HepG2 (cell line): ENCODE data around the gene PPARA. TPM values are rescaled to one million over a fixed set of nuclear protein-coding genes. Genes with fewer than 3 reads are reported as not detected.

Experiments
- ARNT ChIP-seq: fragments of 450-650 bp; IDR thresholded peaks from 2 replicates; pipeline ENCODE4 v1.6.1; 2017
- BHLHE40 ChIP-seq: IDR thresholded peaks from 2 replicates; pipeline ENCODE4 v1.6.1; 2011; ENCODE audit warnings: low read length, improper control_type of control experiment
- CBFB ChIP-seq: sonication (generic); formaldehyde crosslinking; IDR thresholded peaks from 2 replicates; pipeline ENCODE4 v1.4.0; 2020; ENCODE audit warnings: missing genetic modification reagents
- ETS1 ChIP-seq: sonication (generic); formaldehyde crosslinking; IDR thresholded peaks from 2 replicates; pipeline ENCODE4 v1.4.0; 2020; ENCODE audit warnings: missing genetic modification reagents
- GABPA ChIP-seq, 2 experiments: IDR thresholded peaks; 2 replicates each; pipeline ENCODE4 v1.6.1; 2011 to 2016; ENCODE audit warnings: low read depth in 2 of 2, low read length in 1 of 2, missing biosample characterization in 1 of 2, missing genetic modification characterization in 1 of 2
- HCFC1 ChIP-seq: fragments of 150-350 bp; IDR thresholded peaks from 2 replicates; pipeline ENCODE4 v1.6.1; 2014; ENCODE audit warnings: low read depth, low read length
- HINFP ChIP-seq: sonication (generic); formaldehyde crosslinking; IDR thresholded peaks from 2 replicates; pipeline ENCODE4 v1.4.0; 2020; ENCODE audit warnings: low read depth, mild to moderate bottlenecking, missing genetic modification reagents
- HNF4G ChIP-seq, 2 experiments: sonication (generic) in 1 of 2; formaldehyde crosslinking in 1 of 2; IDR thresholded peaks; 2 replicates each; pipeline versions ENCODE4 v1.4.0 to v1.6.1; 2011 to 2020; ENCODE audit warnings: borderline replicate concordance in 2 of 2, low read depth in 2 of 2, mild to moderate bottlenecking in 2 of 2, low read length in 1 of 2, missing genetic modification reagents in 1 of 2, moderate library complexity in 1 of 2
- JUNB ChIP-seq: sonication (generic); formaldehyde crosslinking; IDR thresholded peaks from 2 replicates; pipeline ENCODE4 v1.8.0; 2022; ENCODE audit warnings: missing genetic modification reagents, mild to moderate bottlenecking, borderline replicate concordance
- KMT2A ChIP-seq: sonication (generic); formaldehyde crosslinking; IDR thresholded peaks from 2 replicates; pipeline ENCODE4 v1.4.0; 2020; ENCODE audit warnings: missing genetic modification reagents
- NFATC3 ChIP-seq: sonication (generic); formaldehyde crosslinking; IDR thresholded peaks from 2 replicates; pipeline ENCODE4 v1.5.1; 2020; ENCODE audit warnings: mild to moderate bottlenecking, missing genetic modification reagents
- POLR2AphosphoS5 ChIP-seq: IDR thresholded peaks from 2 replicates; pipeline ENCODE4 v1.6.1; 2012; ENCODE audit warnings: low read depth, low read length
- POLR2G ChIP-seq: fragments of 200-400 bp; formaldehyde crosslinking; IDR thresholded peaks from 2 replicates; pipeline ENCODE4 v1.6.1; 2018; ENCODE audit warnings: mild to moderate bottlenecking, low read depth, low read length, moderate library complexity
- SNAPC4 ChIP-seq: sonication (generic); formaldehyde crosslinking; IDR thresholded peaks from 2 replicates; pipeline ENCODE4 v1.4.0; 2020; ENCODE audit warnings: mild to moderate bottlenecking, missing genetic modification reagents
- SSRP1 ChIP-seq: IDR thresholded peaks from 2 replicates; pipeline ENCODE4 v1.6.1; 2016; ENCODE audit warnings: control low read depth
- ZIK1 ChIP-seq: sonication (generic); formaldehyde crosslinking; IDR thresholded peaks from 2 replicates; pipeline ENCODE4 v1.5.0; 2020; ENCODE audit warnings: mild to moderate bottlenecking, low read depth, missing genetic modification reagents, borderline replicate concordance
- ZKSCAN1 ChIP-seq: fragments of 150-350 bp; IDR thresholded peaks from 2 replicates; pipeline ENCODE4 v1.6.1; 2014; ENCODE audit warnings: low read length
- ZNF207 ChIP-seq: fragments of 450-650 bp; IDR thresholded peaks from 2 replicates; pipeline ENCODE4 v1.6.1; 2016; ENCODE audit warnings: antibody characterized with exemption, borderline replicate concordance
- ZNF276 ChIP-seq: sonication (generic); formaldehyde crosslinking; IDR thresholded peaks from 2 replicates; pipeline ENCODE4 v1.4.0; 2020; ENCODE audit warnings: mild to moderate bottlenecking, low read depth, missing genetic modification reagents
- ZNF572 ChIP-seq: sonication (generic); formaldehyde crosslinking; IDR thresholded peaks from 2 replicates; pipeline ENCODE4 v1.5.1; 2020; ENCODE audit warnings: mild to moderate bottlenecking, missing genetic modification reagents
- ZNF792 ChIP-seq: IDR thresholded peaks from 2 replicates; pipeline ENCODE4 v1.6.1; 2016
- polyA plus RNA-seq, 8 experiments: library from polyadenylated mRNA; depleted of rRNA in 3 of 8; stranded (reverse) in 7 of 8; unstranded in 1 of 8; fragments of >200 nt; fragmentation: Illumina TruSeq in 4 of 8; extraction: Trizol in 4 of 8; gene quantifications; 2 replicates each; pipeline versions ENCODE4 v1.2.1 to v1.2.3, GENCODE V29; 2011 to 2016; ENCODE audit warnings: low read depth in 4 of 8, missing spikeins in 1 of 8, mixed read lengths in 1 of 8; ENCODE audit not compliant: insufficient read depth in 1 of 8
- total RNA-seq, 5 experiments: library from RNA; depleted of rRNA; stranded (reverse); fragments of >200 nt; fragmentation: Illumina TruSeq; extraction: Trizol; gene quantifications; 2 replicates each; pipeline ENCODE4 v1.2.3, GENCODE V29; 2016; ENCODE audit warnings: low read depth in 1 of 5

Gene PPARA
- total and polyA plus RNA-seq, 2 of the 13 experiments (the other 11 are each of a cell fraction or from before 2014, with no cell fraction given), result 18.2 to 24.7 TPM

GRCh38 chr22:46132830-46133587, 17.3 kb upstream of the PPARA start (continued):
- TF ChIP-seq ZNF207 (no peak), ZNF276 (CRISPR knock-in tag) (no peak), POLR2AphosphoS5 (no peak), ZIK1 (no peak), JUNB (CRISPR knock-in tag) (no peak), KMT2A (CRISPR knock-in tag) (peak; percentile 84), NFATC3 (CRISPR knock-in tag) (no peak), HINFP (CRISPR knock-in tag) (0 out of 2 replicates have a peak, but pooled peaks have one; percentile 19), CBFB (CRISPR knock-in tag) (no peak), BHLHE40 (peak; percentile 40; the same call in 1 of the 2 replicates), ZNF792 (no peak), ZKSCAN1 (no peak), POLR2G (no peak), GABPA (IDR thresholded peaks at IDR 0.05; ENCODE audit: low read depth, low read length) (no peak), GABPA (CRISPR knock-in tag; IDR thresholded peaks at IDR 0.05; ENCODE audit: low read depth) (no peak; the same call in 1 of the 2 replicates), ZNF572 (CRISPR knock-in tag) (no peak), ARNT (no peak), SNAPC4 (CRISPR knock-in tag) (no peak), SSRP1 (CRISPR knock-in tag) (no peak), ETS1 (CRISPR knock-in tag) (no peak), HCFC1 (no peak), HNF4G (IDR thresholded peaks at IDR 0.05; ENCODE audit: borderline replicate concordance, low read depth, low read length) (peak; percentile 97), HNF4G (CRISPR knock-in tag; IDR thresholded peaks at IDR 0.05; ENCODE audit: borderline replicate concordance, low read depth) (peak; percentile 99)
